GM12878 (cell line): ENCODE measurements around the gene CTXN1. TPM values are rescaled to one million over a fixed set of nuclear protein-coding genes. Genes with fewer than 3 reads are reported as not detected.

Source experiments
- ATAC-seq: fragments of 200-7000 bp; cut with Tn5 transposase; 3 replicates; pipeline ENCODE4 v1.9.1; 2020; ENCODE audit warnings: mild to moderate bottlenecking, moderate library complexity
- BruUV-seq: library from RNA; stranded (reverse); fragments of 400-500 nt; replicated peaks from 2 replicates; lab custom pipeline; 2021; lab: Mats Ljungman, UMichigan
- CTCF ChIA-PET: fragments of 300-600 bp; sonication (Branson Sonifier 250); formaldehyde crosslinking; extraction: SDS; loops from one replicate; lab custom pipeline; 2021; ENCODE audit warnings: inconsistent platforms; lab: Yijun Ruan, JAX
- POLR2A ChIA-PET: fragments of 350-600 bp; formaldehyde crosslinking; extraction: SDS; loops from one replicate; lab custom pipeline; 2021; ENCODE audit warnings: inconsistent platforms; lab: Charles Lee
- RAD21 ChIA-PET: fragments of 300-600 bp; sonication (Branson Sonifier 250); formaldehyde crosslinking; loops from one replicate; lab custom pipeline; 2023; ENCODE audit warnings: antibody characterized with exemption; ENCODE audit not compliant: unreplicated experiment; lab: Charles Lee
- SMC1A ChIA-PET: fragments of 300-600 bp; sonication (Branson Sonifier 250); formaldehyde crosslinking; loops from one replicate; lab custom pipeline; 2023; ENCODE audit not compliant: unreplicated experiment, uncharacterized antibody; lab: Charles Lee
- DNase-seq: peaks from one replicate; pipeline ENCODE4 v3.0.0-alpha.2; 2011; ENCODE audit warnings: low read depth, low spot score
- FAIRE-seq: peaks from 3 replicates; lab custom pipeline; 2011; peaks lifted over from hg19 to GRCh38; lab: Jason Lieb, UNC
- H2AFZ ChIP-seq: 2 replicates; pipeline ENCODE4 v1.6.0; 2011; ENCODE audit warnings: low read depth, low read length, control low read depth; ENCODE audit not compliant: control insufficient read depth
- H3K27ac ChIP-seq: 2 replicates; pipeline ENCODE4 v1.5.1; 2011; ENCODE audit warnings: control low read depth; ENCODE audit not compliant: control insufficient read depth, insufficient read depth
- H3K27me3 ChIP-seq, 2 experiments: replicated peaks in 1 of 2; 2 replicates each; pipeline versions ENCODE4 v1.6.0 to v1.6.1; 2011; ENCODE audit warnings: low read length in 1 of 2; ENCODE audit not compliant: control insufficient read depth in 2 of 2, insufficient read depth in 2 of 2
- H3K36me3 ChIP-seq, 2 experiments: 2 replicates each; pipeline ENCODE4 v1.5.1; 2011; ENCODE audit warnings: low read length in 1 of 2; ENCODE audit not compliant: control insufficient read depth in 2 of 2, insufficient read depth in 2 of 2
- H3K4me1 ChIP-seq: 2 replicates; pipeline ENCODE4 v1.6.1; 2011; ENCODE audit warnings: mild to moderate bottlenecking, low read length, moderate library complexity, mixed read lengths; ENCODE audit not compliant: control insufficient read depth, insufficient read depth
- H3K4me2 ChIP-seq: 2 replicates; pipeline ENCODE4 v1.6.0; 2011; ENCODE audit warnings: control low read depth; ENCODE audit not compliant: control insufficient read depth, insufficient read depth
- H3K4me3 ChIP-seq: fragments of 200-600 bp; sonication (generic); 2 replicates; pipeline ENCODE4 v1.5.1; 2016
- H3K79me2 ChIP-seq: 2 replicates; pipeline ENCODE4 v1.6.0; 2011; ENCODE audit warnings: low read length; ENCODE audit not compliant: control insufficient read depth, insufficient read depth
- H3K9ac ChIP-seq: 2 replicates; pipeline ENCODE4 v1.8.0; 2011; ENCODE audit warnings: low read length, control low read depth, mixed read lengths; ENCODE audit not compliant: control insufficient read depth, insufficient read depth
- H3K9me3 ChIP-seq: replicated peaks from 3 replicates; pipeline ENCODE4 v1.5.1; 2011; ENCODE audit warnings: mild to moderate bottlenecking, low read length; ENCODE audit not compliant: control insufficient read depth, insufficient read depth
- H4K20me1 ChIP-seq: 2 replicates; pipeline ENCODE4 v1.6.0; 2011; ENCODE audit not compliant: control insufficient read depth, insufficient read depth
- BACH1 ChIP-seq: fragments of 450-650 bp; IDR thresholded peaks from 2 replicates; pipeline ENCODE4 v1.6.1; 2017; ENCODE audit warnings: mild to moderate bottlenecking, borderline replicate concordance
- E2F4 ChIP-seq: IDR thresholded peaks from 2 replicates; pipeline ENCODE4 v1.6.1; 2012; ENCODE audit warnings: low read depth, low read length, improper control_type of control experiment
- TCF3 ChIP-seq: IDR thresholded peaks from 2 replicates; pipeline ENCODE4 v1.6.1; 2012; ENCODE audit warnings: low read depth, mild to moderate bottlenecking, low read length, borderline replicate concordance; ENCODE audit not compliant: insufficient read depth
- ZBTB40 ChIP-seq: fragments of 450-650 bp; IDR thresholded peaks from 2 replicates; pipeline ENCODE4 v1.6.1; 2016; ENCODE audit warnings: mild to moderate bottlenecking, moderate library complexity, borderline replicate concordance
- WGBS: methylation state at CpG from one replicate; pipeline ENCODE4 v1.1.6; 2016; ENCODE audit warnings: low lambda C conversion rate; ENCODE audit not compliant: insufficient replicate concordance, insufficient coverage; ENCODE audit errors: missing lambda C conversion rate; 5-methylcytosine and 5-hydroxymethylcytosine counted together
- in situ Hi-C: fragments of 300-500 bp; cut with MboI; formaldehyde crosslinking; loops from 9 replicates; pipeline ENCODE4 v1.14.3; 2018; ENCODE audit warnings: mixed read lengths
- intact Hi-C: fragments of 100-400 bp; cut with micrococcal nuclease; formaldehyde crosslinking; loops from one replicate; pipeline ENCODE4 v1.14.2; 2022; ENCODE audit not compliant: unreplicated experiment
- polyA plus RNA-seq, 11 experiments: library from polyadenylated mRNA; depleted of rRNA in 4 of 11; unstranded in 6 of 11; stranded (reverse) in 5 of 11; fragments of >200 nt; fragmentation: Nextera tagmentation in 4 of 11; fragmentation: Illumina TruSeq in 1 of 11; extraction: Ambion mirVana in 4 of 11; extraction: Trizol in 1 of 11; gene quantifications; 1 replicate in 1 of 11; 2 replicates in 10 of 11; pipeline versions ENCODE4 v1.2.1 to v1.2.3, GENCODE V29; 2011 to 2016; ENCODE audit warnings: inconsistent platforms in 2 of 11, missing spikeins in 2 of 11, low read depth in 1 of 11
- total RNA-seq, 4 experiments: library from RNA; depleted of rRNA in 3 of 4; stranded (reverse); fragments of >200 nt in 3 of 4; fragmentation: Illumina TruSeq in 1 of 4; extraction: Trizol in 1 of 4; gene quantifications; 2 replicates each; pipeline versions ENCODE4 v1.2.1 to v1.2.3, GENCODE V29; 2013 to 2021
- TF ChIP-seq, protein P1 (sequence below): IDR thresholded peaks from 2 replicates; pipeline ENCODE4 v1.6.1; 2012; ENCODE audit warnings: low read length, inconsistent platforms
- TF ChIP-seq, protein P2 (sequence below): fragments of 450-650 bp; IDR thresholded peaks from 2 replicates; pipeline ENCODE4 v1.6.1; 2017; ENCODE audit warnings: mild to moderate bottlenecking, moderate library complexity

The CTXN1 gene
- total and polyA plus RNA-seq, 10 of the 15 experiments (the other 5 are each of a cell fraction or from before 2014, with no cell fraction given), result 0.04 to 1.0 (median 0.38) TPM; not detected in 4

GRCh38 chr19:7932276-7932929 is 6.5 kb upstream of the CTXN1 start (continued):
- TF ChIP-seq ZBTB40, result no peak
- TF ChIP-seq, protein P1, sequence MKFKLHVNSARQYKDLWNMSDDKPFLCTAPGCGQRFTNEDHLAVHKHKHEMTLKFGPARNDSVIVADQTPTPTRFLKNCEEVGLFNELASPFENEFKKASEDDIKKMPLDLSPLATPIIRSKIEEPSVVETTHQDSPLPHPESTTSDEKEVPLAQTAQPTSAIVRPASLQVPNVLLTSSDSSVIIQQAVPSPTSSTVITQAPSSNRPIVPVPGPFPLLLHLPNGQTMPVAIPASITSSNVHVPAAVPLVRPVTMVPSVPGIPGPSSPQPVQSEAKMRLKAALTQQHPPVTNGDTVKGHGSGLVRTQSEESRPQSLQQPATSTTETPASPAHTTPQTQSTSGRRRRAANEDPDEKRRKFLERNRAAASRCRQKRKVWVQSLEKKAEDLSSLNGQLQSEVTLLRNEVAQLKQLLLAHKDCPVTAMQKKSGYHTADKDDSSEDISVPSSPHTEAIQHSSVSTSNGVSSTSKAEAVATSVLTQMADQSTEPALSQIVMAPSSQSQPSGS, result no peak

DNA sequence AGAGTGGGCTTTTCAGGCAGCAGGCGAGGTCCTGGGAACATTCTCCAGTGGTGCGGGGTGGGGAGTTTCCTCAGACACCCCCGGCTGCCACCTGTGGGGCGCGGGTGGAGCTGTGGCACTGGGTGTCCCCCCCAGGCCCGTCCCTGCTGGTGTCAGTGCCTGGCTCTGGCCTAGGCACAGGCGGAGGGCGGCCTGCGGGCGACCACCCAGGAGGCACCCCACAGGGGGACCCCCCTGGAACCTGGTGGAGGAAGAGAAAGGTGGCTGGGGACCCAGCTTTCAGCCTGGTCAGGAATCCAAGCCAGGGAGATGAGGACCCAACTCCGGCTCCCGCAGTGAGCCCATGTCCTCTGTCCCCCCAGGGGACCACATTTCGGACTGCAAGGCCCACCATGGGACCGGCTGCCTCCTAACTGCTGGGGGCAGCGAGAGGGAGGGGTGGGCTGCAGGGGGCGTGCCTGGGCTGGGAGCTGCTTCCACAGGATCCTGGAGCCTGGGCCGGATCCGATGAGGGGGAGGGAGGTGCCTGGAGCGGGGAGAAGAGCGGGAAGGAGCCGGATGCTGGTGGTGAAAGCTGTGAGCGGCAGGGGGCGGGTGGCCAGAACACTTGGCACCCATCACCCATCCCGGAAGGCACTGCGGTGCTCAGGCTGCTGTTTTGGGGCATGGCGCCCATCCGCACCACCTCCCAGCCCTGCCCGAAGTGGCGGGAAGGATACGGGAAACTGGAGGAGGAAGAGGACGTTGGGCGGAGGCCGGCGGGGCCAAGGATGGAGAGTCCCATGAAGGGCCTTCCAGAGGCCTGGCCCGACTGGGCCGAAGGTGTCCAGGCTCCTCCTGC is 5.5 kb upstream of the CTXN1 start:
- ChIA-PET SMC1A (interaction anchor here (1.2 kb wide), 1 partner anchor 13 kb away, joined by 3 read pairs; no protein-coding TSS in a partner anchor), POLR2A (no interaction called here), CTCF (interaction anchor here (1.0 to 4.4 kb wide), 3 partner anchors 12 to 79 kb away, joined by 3 to 44 read pairs (median 4); partner anchors contain the start of gene TIMM44), RAD21 (no interaction called here)
- no peaks in the 10 kb centered on the region; the same call in 1 of the 2 replicates for H3K4me1 ChIP-seq
- DNase-seq (no peak), FAIRE-seq (no peak), ATAC-seq (no peak)
- no peaks in the 10 kb centered on the region for H3K79me2 ChIP-seq
- H3K9me3 ChIP-seq, result no peaks in the 10 kb centered on the region
- no peak overlapping the region for H3K27ac ChIP-seq
- no peak overlapping the region for H3K9ac ChIP-seq
- no TSS peak for BruUV-seq
- no peak overlapping the region for H3K4me3 ChIP-seq
- H3K36me3 ChIP-seq, result peaks cover 9 to 41% of the 10 kb centered on the region in 2 experiments; a peak in 3 of 4 replicates
- H3K27me3 ChIP-seq, result no peaks in the 10 kb centered on the region
- H2AFZ ChIP-seq, result no peak overlapping the region
- no peaks in the 10 kb centered on the region; the same call in 1 of the 2 replicates for H4K20me1 ChIP-seq
- no peak overlapping the region for H3K4me2 ChIP-seq
- in situ Hi-C loops (no loop called here), intact Hi-C loops (no loop called here)
- WGBS, result 92% methylated on average over 28 of the region's 36 CpGs
- TF ChIP-seq, protein P2, sequence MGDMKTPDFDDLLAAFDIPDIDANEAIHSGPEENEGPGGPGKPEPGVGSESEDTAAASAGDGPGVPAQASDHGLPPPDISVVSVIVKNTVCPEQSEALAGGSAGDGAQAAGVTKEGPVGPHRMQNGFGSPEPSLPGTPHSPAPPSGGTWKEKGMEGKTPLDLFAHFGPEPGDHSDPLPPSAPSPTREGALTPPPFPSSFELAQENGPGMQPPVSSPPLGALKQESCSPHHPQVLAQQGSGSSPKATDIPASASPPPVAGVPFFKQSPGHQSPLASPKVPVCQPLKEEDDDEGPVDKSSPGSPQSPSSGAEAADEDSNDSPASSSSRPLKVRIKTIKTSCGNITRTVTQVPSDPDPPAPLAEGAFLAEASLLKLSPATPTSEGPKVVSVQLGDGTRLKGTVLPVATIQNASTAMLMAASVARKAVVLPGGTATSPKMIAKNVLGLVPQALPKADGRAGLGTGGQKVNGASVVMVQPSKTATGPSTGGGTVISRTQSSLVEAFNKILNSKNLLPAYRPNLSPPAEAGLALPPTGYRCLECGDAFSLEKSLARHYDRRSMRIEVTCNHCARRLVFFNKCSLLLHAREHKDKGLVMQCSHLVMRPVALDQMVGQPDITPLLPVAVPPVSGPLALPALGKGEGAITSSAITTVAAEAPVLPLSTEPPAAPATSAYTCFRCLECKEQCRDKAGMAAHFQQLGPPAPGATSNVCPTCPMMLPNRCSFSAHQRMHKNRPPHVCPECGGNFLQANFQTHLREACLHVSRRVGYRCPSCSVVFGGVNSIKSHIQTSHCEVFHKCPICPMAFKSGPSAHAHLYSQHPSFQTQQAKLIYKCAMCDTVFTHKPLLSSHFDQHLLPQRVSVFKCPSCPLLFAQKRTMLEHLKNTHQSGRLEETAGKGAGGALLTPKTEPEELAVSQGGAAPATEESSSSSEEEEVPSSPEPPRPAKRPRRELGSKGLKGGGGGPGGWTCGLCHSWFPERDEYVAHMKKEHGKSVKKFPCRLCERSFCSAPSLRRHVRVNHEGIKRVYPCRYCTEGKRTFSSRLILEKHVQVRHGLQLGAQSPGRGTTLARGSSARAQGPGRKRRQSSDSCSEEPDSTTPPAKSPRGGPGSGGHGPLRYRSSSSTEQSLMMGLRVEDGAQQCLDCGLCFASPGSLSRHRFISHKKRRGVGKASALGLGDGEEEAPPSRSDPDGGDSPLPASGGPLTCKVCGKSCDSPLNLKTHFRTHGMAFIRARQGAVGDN, result no peak
- TF ChIP-seq BACH1 (no peak), TCF3 (no peak), E2F4 (no peak)
